Measurements from ENCODE around the gene ZDHHC14. TPM values are rescaled to one million over a fixed set of nuclear protein-coding genes. Genes with fewer than 3 reads are reported as not detected.

ZDHHC14 gene
- total RNA-seq, 1 donor from 2014 or later, result 46.1 TPM

GRCh38 chr6:157542414-157543160 lies 161.6 kb downstream of the ZDHHC14 start:
- DNase-seq (ENCODE audit: extremely low read depth, low read depth, low spot score), result no peak

- DNase-seq (ENCODE audit: extremely low read depth, low read depth, low spot score), result no peak
Observed at GRCh38 chr6:157546321-157546720, 165.3 kb downstream of the ZDHHC14 start.

DNA sequence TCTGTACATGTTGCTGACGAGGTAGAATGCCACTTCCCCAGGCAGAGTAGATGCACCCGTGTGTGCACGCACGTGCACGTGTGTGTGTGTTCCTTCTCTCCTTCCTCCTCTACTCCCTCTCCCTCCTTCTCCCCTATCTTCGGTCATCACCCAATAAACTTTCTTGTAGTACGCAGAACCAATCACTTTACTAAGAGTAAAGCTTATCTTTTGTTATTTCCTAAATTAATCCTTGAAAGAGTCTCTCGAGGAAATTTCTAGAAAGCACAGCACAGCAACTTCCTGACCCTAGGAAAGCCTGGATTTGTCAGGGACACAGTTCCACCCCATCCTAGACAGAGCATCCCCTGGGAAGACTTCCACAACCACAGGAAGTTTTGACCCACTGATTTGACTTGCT lies 166.1 kb downstream of the ZDHHC14 start:
- no peak for DNase-seq (ENCODE audit: extremely low read depth, low read depth, low spot score)

DNA sequence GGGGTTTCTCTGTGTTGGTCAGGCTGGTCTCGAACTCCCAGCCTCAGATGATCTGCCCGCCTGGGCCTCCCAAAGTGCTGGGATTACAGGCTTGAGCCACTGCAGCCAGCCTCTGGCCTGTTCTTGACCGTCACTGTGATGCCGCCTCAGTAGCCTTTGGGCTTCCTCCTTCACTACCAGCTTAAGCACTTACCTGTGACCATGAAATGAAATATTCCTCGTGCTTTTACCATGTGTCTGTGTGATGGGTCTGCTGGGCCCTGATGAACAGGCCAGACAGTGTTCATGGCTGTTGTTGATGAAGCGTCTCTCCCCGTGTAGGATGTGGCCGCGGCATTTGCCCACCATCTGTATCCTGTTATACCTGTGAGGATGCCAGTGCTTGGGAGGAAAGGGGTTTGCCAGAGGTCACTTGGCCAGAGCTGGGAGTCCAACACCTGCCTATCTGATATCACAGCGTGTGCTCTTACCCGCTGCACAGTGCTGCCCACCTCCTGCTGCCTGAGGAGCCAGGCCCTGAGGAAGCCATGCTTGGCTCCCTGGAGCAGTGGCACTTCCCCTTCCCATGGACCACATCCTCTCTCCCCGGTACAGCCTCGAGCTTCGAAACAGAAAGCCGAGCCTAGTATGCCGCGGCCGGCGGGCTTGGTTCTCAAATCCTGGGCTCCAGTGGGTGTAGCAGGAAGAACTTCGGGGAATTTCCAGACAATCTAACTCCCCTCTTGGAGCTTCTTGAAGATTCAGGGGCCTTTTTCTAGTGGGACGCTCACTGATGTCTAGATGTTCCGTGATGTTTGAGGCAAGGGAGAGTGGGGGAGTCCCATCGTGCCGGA lies 167.9 kb downstream of the ZDHHC14 start:
- DNase-seq (ENCODE audit: extremely low read depth, low read depth, low spot score), result no peak

DNA sequence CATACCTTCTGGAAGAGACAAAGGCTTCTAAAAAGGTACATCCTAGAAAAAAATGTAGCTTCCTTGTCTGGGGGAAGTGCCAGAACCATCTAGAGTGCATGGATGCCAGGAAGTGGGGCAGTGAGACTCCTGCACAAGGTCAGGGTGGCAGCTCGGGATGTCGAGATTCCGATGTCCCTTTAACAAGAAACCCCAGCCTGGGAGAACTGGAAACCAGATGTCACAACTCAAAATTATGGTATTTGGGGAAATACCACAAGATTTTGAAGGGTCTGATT lies 168.4 kb downstream of the ZDHHC14 start:
- no peak for DNase-seq (ENCODE audit: extremely low read depth, low read depth, low spot score)

DNA sequence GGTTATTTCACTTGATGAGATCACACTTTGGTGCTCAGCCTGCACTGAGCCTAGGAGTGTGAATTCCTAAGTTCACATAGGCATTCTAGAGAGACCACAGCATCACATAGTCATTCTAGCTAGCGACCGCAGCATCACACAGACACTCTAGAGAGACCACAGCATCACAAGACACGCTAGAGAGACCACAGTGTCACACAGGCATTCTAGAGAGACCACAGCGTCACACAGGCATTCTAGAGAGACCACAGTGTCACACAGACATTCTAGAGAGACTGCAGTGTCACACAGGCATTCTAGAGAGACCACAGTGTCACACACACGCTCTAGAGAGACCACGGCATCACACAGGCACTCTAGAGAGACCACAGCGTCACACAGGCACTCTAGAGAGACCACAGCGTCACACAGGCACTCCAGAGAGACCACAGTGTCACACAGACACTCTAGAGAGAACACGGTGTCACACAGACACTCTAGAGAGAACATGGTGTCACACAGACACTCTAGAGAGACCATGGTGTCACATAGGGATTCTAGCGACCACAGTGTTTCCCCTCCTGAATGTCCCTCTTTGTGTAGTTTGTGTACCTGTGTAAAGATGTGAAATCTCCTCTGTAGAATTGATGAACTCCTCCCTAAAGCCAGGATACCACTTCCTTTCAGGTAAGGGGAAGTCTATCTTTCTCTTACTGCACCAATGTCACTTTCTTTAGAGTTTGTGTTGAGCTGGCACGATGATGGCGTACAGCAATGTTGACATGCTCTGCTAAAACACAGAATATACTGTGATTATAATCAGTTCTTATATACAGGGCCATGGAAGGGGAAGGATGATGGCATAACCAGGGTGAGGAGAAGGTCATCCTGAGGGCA lies 169.4 kb downstream of the ZDHHC14 start:
- no peak for DNase-seq (ENCODE audit: extremely low read depth, low read depth, low spot score)

DNA sequence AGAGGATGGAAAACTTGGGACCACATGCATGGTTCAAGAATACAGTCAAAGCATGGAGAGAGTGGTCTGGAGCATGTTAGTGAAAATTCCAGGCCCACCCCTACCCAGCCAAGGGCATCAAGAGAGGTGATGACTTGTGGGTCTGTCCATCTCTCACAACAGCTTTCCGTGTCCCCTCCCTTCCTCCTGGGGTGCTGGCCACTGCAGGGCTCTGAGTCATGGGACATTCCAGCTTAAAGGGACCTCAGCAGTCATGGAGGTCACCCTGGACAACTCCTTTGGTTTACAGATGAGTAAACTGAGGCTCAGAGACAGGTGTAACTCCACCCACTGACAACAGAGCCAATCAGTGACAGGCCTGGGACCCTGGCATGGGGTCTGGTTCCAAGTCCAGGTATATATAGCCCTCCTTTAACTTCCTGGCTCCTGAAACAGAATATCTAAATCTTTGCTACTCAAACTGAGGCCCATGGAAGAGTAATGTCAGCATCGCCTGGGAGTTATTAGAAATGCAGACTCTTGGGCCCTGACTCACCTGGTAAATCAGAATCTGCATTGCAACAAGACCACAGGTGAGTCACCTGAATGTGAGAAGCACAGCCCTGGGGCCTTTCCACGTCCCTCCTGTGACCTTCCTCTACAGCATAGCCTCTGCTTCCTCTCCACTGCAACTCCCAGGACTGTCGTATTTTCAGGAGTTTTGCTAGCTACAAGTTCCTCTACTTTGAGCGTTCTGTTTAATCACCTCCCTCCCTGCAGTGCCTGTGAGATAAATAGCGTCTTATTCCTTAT lies 170.2 kb downstream of the ZDHHC14 start:
- DNase-seq (ENCODE audit: extremely low read depth, low read depth, low spot score), result no peak

- DNase-seq (ENCODE audit: extremely low read depth, low read depth, low spot score), result no peak
Observed at GRCh38 chr6:157552081-157552747, 171.2 kb downstream of the ZDHHC14 start.

DNA sequence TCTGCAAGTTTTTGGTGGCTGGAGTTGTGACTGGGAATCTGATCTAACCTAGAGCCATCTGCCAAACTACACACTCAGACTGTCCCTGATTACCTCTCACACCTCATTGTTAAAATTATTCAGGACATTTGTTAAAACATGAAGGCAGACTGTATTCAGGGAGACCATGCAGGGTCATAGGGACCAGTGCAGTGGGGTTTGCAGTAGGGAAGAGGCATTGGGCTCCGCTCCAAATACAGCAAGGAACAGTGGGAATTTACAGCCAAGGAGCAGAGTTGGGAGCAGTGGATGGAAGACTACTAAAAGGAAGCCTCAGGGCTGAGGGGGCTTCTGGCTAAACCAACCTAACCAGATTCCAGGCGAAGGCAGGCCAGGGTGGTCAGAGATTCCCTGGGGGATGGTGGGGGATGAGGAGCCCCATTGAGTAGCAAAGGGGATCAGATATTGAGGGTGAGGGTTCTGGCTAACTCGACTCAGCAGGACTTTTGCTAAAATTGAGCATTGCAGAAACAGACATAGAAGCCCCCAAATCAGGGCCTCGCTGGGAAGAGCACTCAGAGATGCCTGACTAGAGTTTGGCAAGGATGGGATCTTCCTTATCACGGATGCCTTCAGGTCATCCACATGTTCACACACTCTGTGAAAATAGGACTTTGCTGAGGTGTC lies 172.0 kb downstream of the ZDHHC14 start:
- DNase-seq (ENCODE audit: extremely low read depth, low read depth, low spot score), result no peak

DNA sequence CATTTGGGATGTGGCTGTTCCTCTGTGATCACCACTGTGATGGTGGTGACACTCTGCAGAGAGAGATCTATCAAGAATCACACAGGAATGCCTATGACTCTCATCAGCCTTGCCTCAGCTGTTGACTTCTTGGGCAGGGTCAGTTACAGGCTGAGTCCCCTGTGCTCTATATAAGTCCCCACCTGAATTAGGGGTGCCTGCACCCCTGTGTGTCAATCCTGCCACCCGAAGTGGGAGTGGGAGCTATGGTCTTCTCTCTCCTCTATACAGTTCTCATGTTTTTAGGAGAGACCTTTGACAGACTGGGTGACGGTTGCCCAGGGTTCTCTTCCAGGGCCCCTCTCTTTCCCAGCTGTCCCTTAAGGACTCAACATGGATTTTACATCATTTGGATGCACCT lies 173.8 kb downstream of the ZDHHC14 start:
- no peak for DNase-seq (ENCODE audit: extremely low read depth, low read depth, low spot score)

- DNase-seq (ENCODE audit: extremely low read depth, low read depth, low spot score), result no peak
Observed at GRCh38 chr6:157555455-157556143, 174.6 kb downstream of the ZDHHC14 start.

GRCh38 chr6:157556144-157556645 lies 175.2 kb downstream of the ZDHHC14 start:
- DNase-seq (ENCODE audit: extremely low read depth, low read depth, low spot score), result no peak

DNA sequence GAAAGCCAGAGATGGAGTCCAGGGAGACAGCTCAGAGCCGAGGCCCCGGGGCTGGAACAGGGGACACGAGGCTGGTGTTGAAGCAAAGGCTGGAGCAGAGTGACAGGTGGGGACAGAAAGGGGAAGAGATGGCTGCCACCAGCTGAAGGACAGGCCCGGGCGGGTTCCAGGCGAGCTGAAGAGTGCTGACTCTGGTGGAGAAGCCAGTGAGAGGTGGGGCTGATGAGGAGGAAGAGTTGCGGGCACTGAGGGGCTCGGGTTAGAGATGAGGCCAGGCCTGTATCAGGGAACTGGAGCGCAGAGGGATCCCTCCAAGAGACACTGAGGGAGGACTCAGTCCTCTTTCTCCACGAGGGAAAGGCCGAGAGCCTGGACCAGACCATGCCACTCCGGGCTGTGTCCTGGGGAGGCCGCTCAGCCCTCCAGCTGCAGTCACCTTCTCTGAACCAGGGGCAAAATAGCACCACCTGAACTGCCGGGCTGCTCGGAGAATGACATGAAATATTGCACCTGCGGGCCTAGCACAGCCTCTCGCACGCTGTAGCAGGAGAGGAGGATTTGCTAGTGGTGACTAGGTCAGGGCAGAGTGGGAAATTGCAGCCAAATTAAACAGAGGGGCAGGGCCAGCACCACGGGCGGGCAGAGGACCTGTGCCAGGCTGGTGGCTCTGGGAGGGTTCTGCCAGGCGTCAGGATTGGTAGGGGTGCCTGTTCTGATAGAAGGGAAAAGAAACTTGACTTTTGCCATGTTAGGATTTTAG lies 175.9 kb downstream of the ZDHHC14 start:
- no peak for DNase-seq (ENCODE audit: extremely low read depth, low read depth, low spot score)

GRCh38 chr6:157557559-157557958 lies 176.6 kb downstream of the ZDHHC14 start:
- no peak for DNase-seq (ENCODE audit: extremely low read depth, low read depth, low spot score)

DNA sequence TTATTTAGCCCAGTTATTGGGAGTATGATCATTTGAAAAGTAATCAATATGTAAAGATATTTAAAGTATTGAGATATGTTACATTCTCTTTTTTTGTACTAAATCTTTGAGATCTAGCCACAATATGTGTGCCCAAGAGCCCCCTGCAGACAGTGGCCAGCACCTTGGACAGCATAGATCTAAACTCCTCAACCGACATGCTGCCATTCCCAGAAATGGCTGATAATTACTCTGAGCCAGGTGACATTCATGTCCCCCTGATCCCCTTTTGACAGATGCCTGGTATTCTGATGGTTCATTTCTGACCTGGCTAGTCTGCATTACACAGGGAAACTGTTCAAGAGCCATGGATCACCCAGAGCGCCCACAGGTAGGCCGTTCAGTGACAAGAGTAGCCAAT lies 177.1 kb downstream of the ZDHHC14 start:
- no peak for DNase-seq (ENCODE audit: extremely low read depth, low read depth, low spot score)

- no peak for DNase-seq (ENCODE audit: extremely low read depth, low read depth, low spot score)
Observed at GRCh38 chr6:157558487-157559200, 177.7 kb downstream of the ZDHHC14 start.

DNA sequence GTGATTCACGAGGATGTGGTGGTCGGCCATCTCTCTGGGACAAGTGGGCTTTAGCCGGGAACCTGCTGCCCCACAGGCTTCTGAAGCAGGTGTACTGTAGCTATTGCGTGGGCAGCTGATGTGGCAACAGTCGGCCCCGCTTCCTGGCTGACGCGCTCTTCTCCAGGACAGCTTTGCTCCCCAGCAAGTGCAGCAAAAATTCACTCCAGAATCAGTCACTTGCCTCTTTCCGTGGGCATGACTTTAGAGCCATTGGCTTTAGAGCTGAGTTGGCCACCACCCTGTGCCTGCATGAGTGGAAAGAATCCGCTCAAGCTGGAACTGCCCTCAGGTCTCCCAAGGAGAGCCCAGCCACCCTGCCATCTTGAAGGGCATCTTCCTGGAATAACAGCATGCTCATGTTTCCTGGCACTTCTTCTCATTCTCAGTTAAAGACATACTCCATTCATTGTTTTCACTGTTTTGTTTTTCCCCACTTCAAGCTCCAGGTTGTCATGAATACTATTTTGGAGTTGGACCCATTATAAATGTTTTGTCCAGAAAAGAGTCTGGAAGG lies 178.3 kb downstream of the ZDHHC14 start:
- no peak for DNase-seq (ENCODE audit: extremely low read depth, low read depth, low spot score)

Data from glomerular endothelial cell (primary cell).